K562 (cell line): Measurements from ENCODE around the gene ALG6. TPM values are rescaled to one million over a fixed set of nuclear protein-coding genes. Genes with fewer than 3 reads are reported as not detected.

Experiments
- ATAC-seq: fragments of 200-7000 bp; cut with Tn5 transposase; 3 replicates; pipeline ENCODE4 v1.9.1; 2020; ENCODE audit warnings: moderate library complexity
- BruUV-seq: library from RNA; stranded (reverse); fragments of 400-500 nt; replicated peaks from 2 replicates; lab custom pipeline; 2021; lab: Mats Ljungman, UMichigan
- CTCF ChIA-PET: fragments of 300-600 bp; formaldehyde crosslinking; extraction: SDS; loops from one replicate; lab custom pipeline; 2021; ENCODE audit warnings: low intra/inter-chr PET ratio; lab: Yijun Ruan, JAX
- POLR2A ChIA-PET: fragments of 300-600, 350-650 bp; sonication (Branson Sonifier 250); formaldehyde crosslinking; extraction: SDS; loops from one replicate; lab custom pipeline; 2021; ENCODE audit warnings: antibody characterized with exemption, inconsistent platforms; lab: Yijun Ruan, JAX
- DNase-seq, 4 experiments: peaks; one replicate each; pipeline versions ENCODE4 v3.0.0 to v3.0.0-alpha.2; 2011 to 2018; ENCODE audit warnings: low spot score in 3 of 4, mixed read lengths in 3 of 4; ENCODE audit errors: extremely low read depth in 1 of 4
- FAIRE-seq: peaks from 2 replicates; lab custom pipeline; 2011; peaks lifted over from hg19 to GRCh38; lab: Jason Lieb, UNC
- H2AFZ ChIP-seq: 2 replicates; pipeline ENCODE4 v1.6.0; 2011; ENCODE audit warnings: low read depth, low read length, control low read depth, inconsistent platforms
- H3K27ac ChIP-seq: fragments of 200-600 bp; 3 replicates; pipeline ENCODE4 v1.8.0; 2011; ENCODE audit warnings: low read depth, mild to moderate bottlenecking, control low read depth, inconsistent platforms, low read length, moderate library complexity, mixed read lengths; ENCODE audit errors: extremely low read depth
- H3K27me3 ChIP-seq, 2 experiments: fragments of 300-600 bp in 1 of 2; 2 replicates in 1 of 2; 3 replicates in 1 of 2; pipeline versions ENCODE4 v1.6.0 to v1.8.0; 2011; ENCODE audit warnings: inconsistent platforms in 2 of 2, low read length in 2 of 2, mild to moderate bottlenecking in 1 of 2, mixed read lengths in 1 of 2, moderate library complexity in 1 of 2; ENCODE audit not compliant: control insufficient read depth in 2 of 2, insufficient read depth in 2 of 2
- H3K36me3 ChIP-seq: fragments of 300-600 bp; 3 replicates; pipeline ENCODE4 v1.8.0; 2011; ENCODE audit warnings: mild to moderate bottlenecking, low read length, inconsistent platforms; ENCODE audit not compliant: control insufficient read depth, insufficient read depth
- H3K4me1 ChIP-seq, 2 experiments: fragments of 200-600 bp in 1 of 2; replicated peaks in 1 of 2; 2 replicates in 1 of 2; 3 replicates in 1 of 2; pipeline versions ENCODE4 v1.5.1 to v1.8.0; 2011; ENCODE audit warnings: inconsistent platforms in 2 of 2, low read length in 2 of 2, mild to moderate bottlenecking in 1 of 2, mixed read lengths in 1 of 2, moderate library complexity in 1 of 2; ENCODE audit not compliant: control insufficient read depth in 2 of 2, insufficient read depth in 2 of 2
- H3K4me2 ChIP-seq: 2 replicates; pipeline ENCODE4 v1.6.1; 2011; ENCODE audit warnings: low read length, control low read depth, inconsistent platforms, mixed read lengths; ENCODE audit not compliant: insufficient read depth
- H3K4me3 ChIP-seq: fragments of 200-600 bp; sonication (generic), shearing (Covaris generic); 2 replicates; pipeline ENCODE4 v1.5.1; 2016; ENCODE audit warnings: control low read depth, inconsistent platforms
- H3K79me2 ChIP-seq: fragments of 200-600 bp; 3 replicates; pipeline ENCODE4 v1.8.0; 2011; ENCODE audit warnings: low read length, inconsistent platforms; ENCODE audit not compliant: control insufficient read depth, insufficient read depth
- H3K9ac ChIP-seq, 2 experiments: 2 replicates each; pipeline versions ENCODE4 v1.6.0 to v1.6.1; 2011; ENCODE audit warnings: low read depth in 2 of 2, low read length in 2 of 2, control low read depth in 1 of 2, inconsistent platforms in 1 of 2, mild to moderate bottlenecking in 1 of 2, mixed read lengths in 1 of 2; ENCODE audit not compliant: insufficient read depth in 1 of 2
- H3K9me1 ChIP-seq: one replicate; pipeline ENCODE4 v1.6.0; 2011; ENCODE audit warnings: inconsistent platforms, mild to moderate bottlenecking, low read length, moderate library complexity; ENCODE audit not compliant: control insufficient read depth, insufficient read depth
- H3K9me3 ChIP-seq: replicated peaks from 2 replicates; pipeline ENCODE4 v1.5.1; 2011; ENCODE audit warnings: low read depth, low read length, inconsistent platforms; ENCODE audit not compliant: control insufficient read depth, insufficient read depth
- H4K20me1 ChIP-seq: replicated peaks from 2 replicates; pipeline ENCODE4 v1.6.1; 2011; ENCODE audit warnings: low read length, inconsistent platforms, mixed read lengths; ENCODE audit not compliant: control insufficient read depth, insufficient read depth
- DACH1 ChIP-seq: fragments of 450-650 bp; IDR thresholded peaks from 2 replicates; pipeline ENCODE4 v1.6.1; 2018; ENCODE audit not compliant: partially characterized antibody
- ELF4 ChIP-seq: fragments of 450-650 bp; formaldehyde crosslinking; IDR thresholded peaks from 2 replicates; pipeline ENCODE4 v1.4.0; 2022; ENCODE audit warnings: missing genetic modification characterization
- GTF2E2 ChIP-seq: fragments of 200-800 bp; sonication (Bioruptor generic); IDR thresholded peaks from 2 replicates; pipeline ENCODE4 v1.6.1; 2016; ENCODE audit warnings: missing genetic modification characterization, missing compliant biosample characterization
- ZNF143 ChIP-seq: sonication (generic); formaldehyde crosslinking; IDR thresholded peaks from 2 replicates; pipeline ENCODE4 v1.9.0; 2022; ENCODE audit warnings: mild to moderate bottlenecking, missing genetic modification reagents
- ZNF639 ChIP-seq, 2 experiments: fragments of 200-800 bp in 1 of 2; sonication (Bioruptor generic) in 1 of 2; sonication (generic) in 1 of 2; formaldehyde crosslinking in 1 of 2; IDR thresholded peaks in 1 of 2; conservative IDR thresholded peaks in 1 of 2; 2 replicates each; pipeline versions ENCODE4 v1.5.0 to v1.6.1; 2016 to 2020; ENCODE audit warnings: missing compliant biosample characterization in 1 of 2, missing genetic modification characterization in 1 of 2, missing genetic modification reagents in 1 of 2
- WGBS: fragments of 100-300 bp; shearing (Covaris generic); methylation state at CpG from one replicate; pipeline ENCODE4 v1.1.6; 2016; ENCODE audit warnings: low coverage, mixed read lengths; ENCODE audit not compliant: insufficient coverage; ENCODE audit errors: missing lambda C conversion rate; 5-methylcytosine and 5-hydroxymethylcytosine counted together
- in situ Hi-C: fragments of 300-500 bp; cut with MboI; formaldehyde crosslinking; loops from 4 replicates; pipeline ENCODE4 v1.15.0; 2018; ENCODE audit warnings: inconsistent platforms, mixed read lengths
- intact Hi-C: fragments of 100-400 bp; cut with micrococcal nuclease; formaldehyde crosslinking; loops from 2 replicates; pipeline ENCODE4 v1.14.2; 2022
- polyA plus RNA-seq, 8 experiments: library from polyadenylated mRNA; depleted of rRNA in 4 of 8; stranded (reverse) in 5 of 8; unstranded in 3 of 8; fragments of >200 nt; fragmentation: Nextera tagmentation in 2 of 8; fragmentation: Illumina TruSeq in 1 of 8; extraction: Ambion mirVana in 2 of 8; extraction: Trizol in 1 of 8; gene quantifications; 2 replicates each; pipeline versions ENCODE4 v1.2.1 to v1.2.3, GENCODE V29; 2011 to 2014; ENCODE audit warnings: inconsistent platforms in 1 of 8, missing spikeins in 1 of 8
- total RNA-seq, 7 experiments: library from RNA; depleted of rRNA in 6 of 7; stranded (reverse); fragments of >200 nt in 6 of 7; fragmentation: Illumina TruSeq in 2 of 7; extraction: Trizol in 2 of 7; gene quantifications; 2 replicates each; pipeline versions ENCODE4 v1.2.1 to v1.2.3, GENCODE V29; 2011 to 2021; ENCODE audit warnings: low replicate concordance in 1 of 7
- TF ChIP-seq, protein P1 (sequence below): fragments of 200-800 bp; sonication (Bioruptor generic); IDR thresholded peaks from 2 replicates; pipeline ENCODE4 v1.6.1; 2016; ENCODE audit warnings: missing genetic modification characterization, missing compliant biosample characterization

ALG6 gene
- total and polyA plus RNA-seq, 9 of the 15 experiments (the other 6 are each of a cell fraction or from before 2014, with no cell fraction given), result 14.6 to 35.7 (median 23.3) TPM

DNA sequence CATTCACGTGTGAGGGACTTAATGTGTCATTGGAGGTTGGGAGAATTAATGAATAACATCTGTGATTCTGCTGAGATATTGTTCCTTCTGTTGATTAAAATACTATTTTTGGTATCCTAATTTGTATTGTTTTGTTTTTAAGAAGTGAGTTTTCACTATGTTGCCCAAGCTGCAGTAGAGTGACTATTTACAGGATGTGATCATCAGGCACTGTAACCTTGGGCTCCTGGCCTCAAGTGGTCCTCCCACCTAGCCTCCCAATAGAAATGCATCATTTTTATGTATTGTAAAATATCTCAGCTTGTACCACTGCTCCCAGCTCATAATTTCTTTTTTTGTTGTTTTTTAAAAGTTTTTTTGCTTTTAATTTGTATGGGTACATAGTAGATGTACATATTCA lies 14.3 kb downstream of the ALG6 start (continued):
- TF ChIP-seq, protein P1, sequence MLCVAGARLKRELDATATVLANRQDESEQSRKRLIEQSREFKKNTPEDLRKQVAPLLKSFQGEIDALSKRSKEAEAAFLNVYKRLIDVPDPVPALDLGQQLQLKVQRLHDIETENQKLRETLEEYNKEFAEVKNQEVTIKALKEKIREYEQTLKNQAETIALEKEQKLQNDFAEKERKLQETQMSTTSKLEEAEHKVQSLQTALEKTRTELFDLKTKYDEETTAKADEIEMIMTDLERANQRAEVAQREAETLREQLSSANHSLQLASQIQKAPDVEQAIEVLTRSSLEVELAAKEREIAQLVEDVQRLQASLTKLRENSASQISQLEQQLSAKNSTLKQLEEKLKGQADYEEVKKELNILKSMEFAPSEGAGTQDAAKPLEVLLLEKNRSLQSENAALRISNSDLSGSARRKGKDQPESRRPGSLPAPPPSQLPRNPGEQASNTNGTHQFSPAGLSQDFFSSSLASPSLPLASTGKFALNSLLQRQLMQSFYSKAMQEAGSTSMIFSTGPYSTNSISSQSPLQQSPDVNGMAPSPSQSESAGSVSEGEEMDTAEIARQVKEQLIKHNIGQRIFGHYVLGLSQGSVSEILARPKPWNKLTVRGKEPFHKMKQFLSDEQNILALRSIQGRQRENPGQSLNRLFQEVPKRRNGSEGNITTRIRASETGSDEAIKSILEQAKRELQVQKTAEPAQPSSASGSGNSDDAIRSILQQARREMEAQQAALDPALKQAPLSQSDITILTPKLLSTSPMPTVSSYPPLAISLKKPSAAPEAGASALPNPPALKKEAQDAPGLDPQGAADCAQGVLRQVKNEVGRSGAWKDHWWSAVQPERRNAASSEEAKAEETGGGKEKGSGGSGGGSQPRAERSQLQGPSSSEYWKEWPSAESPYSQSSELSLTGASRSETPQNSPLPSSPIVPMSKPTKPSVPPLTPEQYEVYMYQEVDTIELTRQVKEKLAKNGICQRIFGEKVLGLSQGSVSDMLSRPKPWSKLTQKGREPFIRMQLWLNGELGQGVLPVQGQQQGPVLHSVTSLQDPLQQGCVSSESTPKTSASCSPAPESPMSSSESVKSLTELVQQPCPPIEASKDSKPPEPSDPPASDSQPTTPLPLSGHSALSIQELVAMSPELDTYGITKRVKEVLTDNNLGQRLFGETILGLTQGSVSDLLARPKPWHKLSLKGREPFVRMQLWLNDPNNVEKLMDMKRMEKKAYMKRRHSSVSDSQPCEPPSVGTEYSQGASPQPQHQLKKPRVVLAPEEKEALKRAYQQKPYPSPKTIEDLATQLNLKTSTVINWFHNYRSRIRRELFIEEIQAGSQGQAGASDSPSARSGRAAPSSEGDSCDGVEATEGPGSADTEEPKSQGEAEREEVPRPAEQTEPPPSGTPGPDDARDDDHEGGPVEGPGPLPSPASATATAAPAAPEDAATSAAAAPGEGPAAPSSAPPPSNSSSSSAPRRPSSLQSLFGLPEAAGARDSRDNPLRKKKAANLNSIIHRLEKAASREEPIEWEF (CRISPR knock-in tag), result no peak
- TF ChIP-seq ELF4, result no peak

DNA sequence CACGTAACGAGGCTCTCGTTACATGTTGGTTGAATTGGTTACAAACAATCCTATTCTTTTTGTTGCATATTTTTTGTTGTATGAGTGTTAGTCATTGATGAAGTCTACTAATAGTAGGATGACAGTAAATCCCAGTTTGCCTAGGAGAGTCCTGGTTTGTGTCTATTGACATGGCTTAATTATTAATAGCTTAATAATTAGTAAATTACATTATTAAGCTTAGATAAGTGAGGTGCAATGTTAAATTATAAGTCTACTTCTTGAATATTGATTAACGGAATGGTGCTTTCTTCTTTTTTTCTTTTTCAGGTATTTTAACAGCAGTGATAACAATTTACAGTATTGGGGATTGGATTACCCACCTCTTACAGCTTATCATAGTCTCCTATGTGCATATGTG lies 34.5 kb downstream of the ALG6 start:
- no peak for TF ChIP-seq GTF2E2 (tag)
- TF ChIP-seq ZNF639 (CRISPR knock-in tag; conservative IDR thresholded peaks at IDR 0.05 in 1 of 2, IDR thresholded peaks at IDR 0.05 in 1 of 2), result no peak
- no peak for TF ChIP-seq ZNF143 (CRISPR knock-in tag)
- peak; percentile 92 for TF ChIP-seq DACH1
- Histone ChIP-seq H3K4me1 (no peaks in the 10 kb centered on the region; a peak in 2 of 5 replicates), H3K9me1 (no peaks in the 10 kb centered on the region), H3K9me3 (no peaks in the 10 kb centered on the region), H3K4me3 (no peak overlapping the region), H3K79me2 (no peaks in the 10 kb centered on the region), H3K9ac (no peak overlapping the region), H3K27me3 (no peaks in the 10 kb centered on the region), H2AFZ (no peak overlapping the region), H3K27ac (no peak overlapping the region), H3K4me2 (no peak overlapping the region), H3K36me3 (peaks cover 11% of the 10 kb centered on the region; the same call in 2 of the 3 replicates), H4K20me1 (no peaks in the 10 kb centered on the region)
- intact Hi-C loops (no loop called here), in situ Hi-C loops (no loop called here)
- 88% methylated on average over 4 of the region's 4 CpGs for WGBS
- ChIA-PET CTCF (no interaction called here), POLR2A (interaction anchor here (0.9 kb wide), 1 partner anchor 9 kb away, joined by 3 read pairs; no protein-coding TSS in a partner anchor)
- no peak for DNase-seq
- FAIRE-seq, result no peak
- ATAC-seq, result no peak
- BruUV-seq, result no TSS peak
